ENCODE data around the gene TSEN15. TPM values are rescaled to one million over a fixed set of nuclear protein-coding genes. Genes with fewer than 3 reads are reported as not detected.

TSEN15 gene
- total and polyA plus RNA-seq, 2 experiments from 2014 or later: 55.8 TPM

- Mint-ChIP-seq H3K27me3 (ENCODE audit: insufficient read depth, low read depth, poor library complexity) (peaks cover 1% of the 10 kb centered on the region), H3K9me3 (peaks cover 4% of the 10 kb centered on the region; the same call in 2 of the 3 replicates), H3K4me3 (no peak overlapping the region), H3K36me3 (ENCODE audit: low read depth) (no peaks in the 10 kb centered on the region), H3K27ac (no peak overlapping the region), H3K4me1 (peaks cover 9% of the 10 kb centered on the region; the same call in 2 of the 3 replicates)
- no peaks in the 10 kb centered on the region for H3K36me3 ChIP-seq (ENCODE audit: insufficient read depth)
- H3K4me2 ChIP-seq: no peak overlapping the region; the same call in 1 of the 2 replicates
- no peaks in the 10 kb centered on the region for H3K4me1 ChIP-seq (ENCODE audit: insufficient read depth)
- no peak overlapping the region for H3K27ac ChIP-seq (ENCODE audit: low read depth)
- H3F3A ChIP-seq (replicated peaks; ENCODE audit: low read depth): no peaks in the 10 kb centered on the region
- no peaks in the 10 kb centered on the region for H4K20me1 ChIP-seq (replicated peaks; ENCODE audit: insufficient read depth)
- peaks cover 6% of the 10 kb centered on the region; the same call in 1 of the 2 replicates for H3K9me2 ChIP-seq (ENCODE audit: insufficient read depth)
- no peaks in the 10 kb centered on the region for H3K27me3 ChIP-seq (ENCODE audit: insufficient read depth)
- no peak for DNase-seq (ENCODE audit: low spot score)
- no peak for ATAC-seq
- no peak for TF ChIP-seq POLR2AphosphoS5 (IDR thresholded peaks at IDR 0.05; ENCODE audit: low read depth)
- TF ChIP-seq, protein P1, sequence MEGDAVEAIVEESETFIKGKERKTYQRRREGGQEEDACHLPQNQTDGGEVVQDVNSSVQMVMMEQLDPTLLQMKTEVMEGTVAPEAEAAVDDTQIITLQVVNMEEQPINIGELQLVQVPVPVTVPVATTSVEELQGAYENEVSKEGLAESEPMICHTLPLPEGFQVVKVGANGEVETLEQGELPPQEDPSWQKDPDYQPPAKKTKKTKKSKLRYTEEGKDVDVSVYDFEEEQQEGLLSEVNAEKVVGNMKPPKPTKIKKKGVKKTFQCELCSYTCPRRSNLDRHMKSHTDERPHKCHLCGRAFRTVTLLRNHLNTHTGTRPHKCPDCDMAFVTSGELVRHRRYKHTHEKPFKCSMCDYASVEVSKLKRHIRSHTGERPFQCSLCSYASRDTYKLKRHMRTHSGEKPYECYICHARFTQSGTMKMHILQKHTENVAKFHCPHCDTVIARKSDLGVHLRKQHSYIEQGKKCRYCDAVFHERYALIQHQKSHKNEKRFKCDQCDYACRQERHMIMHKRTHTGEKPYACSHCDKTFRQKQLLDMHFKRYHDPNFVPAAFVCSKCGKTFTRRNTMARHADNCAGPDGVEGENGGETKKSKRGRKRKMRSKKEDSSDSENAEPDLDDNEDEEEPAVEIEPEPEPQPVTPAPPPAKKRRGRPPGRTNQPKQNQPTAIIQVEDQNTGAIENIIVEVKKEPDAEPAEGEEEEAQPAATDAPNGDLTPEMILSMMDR (conservative IDR thresholded peaks at IDR 0.05; ENCODE audit: low read depth in 2 of 2): no peak
- H3K4me3 ChIP-seq: no peak overlapping the region
- H3K79me2 ChIP-seq (replicated peaks; ENCODE audit: insufficient read depth): no peaks in the 10 kb centered on the region
- H2AFZ ChIP-seq: no peak overlapping the region
These were observed 34.2 kb upstream of the TSEN15 start for GRCh38 chr1:184017306-184017705.

- no peaks in the 10 kb centered on the region for H3K27me3 ChIP-seq (ENCODE audit: insufficient read depth)
- no peak overlapping the region for H3K27ac ChIP-seq (ENCODE audit: low read depth)
- no peaks in the 10 kb centered on the region for H3K36me3 ChIP-seq (ENCODE audit: insufficient read depth)
- H3K79me2 ChIP-seq (replicated peaks; ENCODE audit: insufficient read depth): no peaks in the 10 kb centered on the region
- no peak for ATAC-seq
- H3K4me1 Mint-ChIP-seq: peaks cover 14% of the 10 kb centered on the region; the same call in 2 of the 3 replicates
- no peak overlapping the region for H2AFZ ChIP-seq
- H3K4me2 ChIP-seq: no peak overlapping the region
- no peaks in the 10 kb centered on the region for H4K20me1 ChIP-seq (replicated peaks; ENCODE audit: insufficient read depth)
- H3F3A ChIP-seq (replicated peaks; ENCODE audit: low read depth): no peaks in the 10 kb centered on the region
- peaks cover 6% of the 10 kb centered on the region; the same call in 1 of the 2 replicates for H3K9me2 ChIP-seq (ENCODE audit: insufficient read depth)
- no peak overlapping the region for H3K27ac Mint-ChIP-seq
- no peaks in the 10 kb centered on the region for H3K36me3 Mint-ChIP-seq (ENCODE audit: low read depth)
- peaks cover 11% of the 10 kb centered on the region for H3K4me1 ChIP-seq (ENCODE audit: insufficient read depth)
- no peaks in the 10 kb centered on the region for H3K27me3 Mint-ChIP-seq (ENCODE audit: insufficient read depth, low read depth, poor library complexity)
- no peak overlapping the region for H3K4me3 Mint-ChIP-seq
- no peak for DNase-seq (ENCODE audit: low spot score)
- H3K4me3 ChIP-seq: no peak overlapping the region
- H3K9me3 Mint-ChIP-seq: no peaks in the 10 kb centered on the region
- TF ChIP-seq POLR2AphosphoS5 (IDR thresholded peaks at IDR 0.05; ENCODE audit: low read depth) (no peak), ZNF462 (CRISPR knock-in tag; IDR thresholded peaks at IDR 0.05) (no peak), EZH2 (IDR thresholded peaks at IDR 0.05; ENCODE audit: low read depth, unreplicated experiment) (no peak), STAT1 (IDR thresholded peaks at IDR 0.05; ENCODE audit: unreplicated experiment) (no peak), NANOG (IDR thresholded peaks at IDR 0.05; ENCODE audit: borderline replicate concordance) (no peak), REST (IDR thresholded peaks at IDR 0.05; ENCODE audit: unreplicated experiment) (no peak), ZNF331 (CRISPR knock-in tag; IDR thresholded peaks at IDR 0.05; ENCODE audit: low read depth) (no peak)
- TF ChIP-seq, protein P2, sequence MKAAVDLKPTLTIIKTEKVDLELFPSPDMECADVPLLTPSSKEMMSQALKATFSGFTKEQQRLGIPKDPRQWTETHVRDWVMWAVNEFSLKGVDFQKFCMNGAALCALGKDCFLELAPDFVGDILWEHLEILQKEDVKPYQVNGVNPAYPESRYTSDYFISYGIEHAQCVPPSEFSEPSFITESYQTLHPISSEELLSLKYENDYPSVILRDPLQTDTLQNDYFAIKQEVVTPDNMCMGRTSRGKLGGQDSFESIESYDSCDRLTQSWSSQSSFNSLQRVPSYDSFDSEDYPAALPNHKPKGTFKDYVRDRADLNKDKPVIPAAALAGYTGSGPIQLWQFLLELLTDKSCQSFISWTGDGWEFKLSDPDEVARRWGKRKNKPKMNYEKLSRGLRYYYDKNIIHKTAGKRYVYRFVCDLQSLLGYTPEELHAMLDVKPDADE (IDR thresholded peaks at IDR 0.05): no peak
These were observed 32.9 kb upstream of the TSEN15 start for GRCh38 chr1:184018622-184019021.

All from GM23338 (cell line).